ENCODE data around the gene BLID. TPM values are rescaled to one million over a fixed set of nuclear protein-coding genes. Genes with fewer than 3 reads are reported as not detected.

The BLID gene
- total RNA-seq, 4 donors from 2014 or later = 1.2 to 13.5 (median 5.4) TPM; not detected in 1

DNA sequence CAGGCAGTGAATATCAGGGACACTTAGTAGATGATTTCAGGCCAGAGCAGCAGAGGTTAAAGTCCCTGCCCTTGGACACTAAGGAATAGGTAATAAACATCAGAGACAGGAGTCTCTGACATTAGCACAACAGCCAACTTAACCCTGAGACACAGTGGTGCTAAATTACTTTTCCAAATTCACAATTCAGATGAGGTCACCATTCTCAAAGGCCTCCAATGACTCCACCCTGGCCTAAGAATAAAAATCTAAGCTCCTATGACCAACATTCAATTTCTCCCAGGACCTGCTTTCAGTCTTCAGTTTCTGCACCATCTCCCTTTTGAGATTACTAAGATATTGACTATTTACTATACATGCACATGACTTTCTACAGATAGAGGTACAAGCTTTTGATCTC is 42.0 kb downstream of the BLID start:
- Histone ChIP-seq H3K4me1 (peaks cover 7 to 41% (median 9%) of the 10 kb centered on the region in 3 donors), H3K4me3 (no peak overlapping the region), H3K27me3 (no peaks in the 10 kb centered on the region), H3K36me3 (no peaks in the 10 kb centered on the region), H3K27ac (no peak overlapping the region), H3K9me3 (no peaks in the 10 kb centered on the region)
- no peak for TF ChIP-seq POLR2AphosphoS5 (IDR thresholded peaks at IDR 0.05)
- TF ChIP-seq POLR2A (IDR thresholded peaks at IDR 0.05) = no peak
- TF ChIP-seq EP300 (IDR thresholded peaks at IDR 0.05) = no peak
- no peak for TF ChIP-seq CTCF (IDR thresholded peaks at IDR 0.05)
- no peak for ATAC-seq

- peak overlapping the region in 3 of 4 donors; percentile 54 to 66 (median 55) for H3K27ac ChIP-seq
- H3K4me1 ChIP-seq = peaks cover 7 to 59% (median 15%) of the 10 kb centered on the region in 3 donors
- peak; percentile 14 for ATAC-seq
- no peak overlapping the region for H3K4me3 ChIP-seq
- H3K36me3 ChIP-seq = no peaks in the 10 kb centered on the region
- TF ChIP-seq EP300 (IDR thresholded peaks at IDR 0.05) (no peak), CTCF (IDR thresholded peaks at IDR 0.05) (no peak), POLR2A (IDR thresholded peaks at IDR 0.05) (no peak), POLR2AphosphoS5 (IDR thresholded peaks at IDR 0.05) (no peak)
- H3K9me3 ChIP-seq = no peaks in the 10 kb centered on the region
- WGBS, 2 donors (ENCODE audit: low coverage in 1 of 2) = 58 to 62% methylated on average over 6 of the region's 10 CpGs
- no peaks in the 10 kb centered on the region for H3K27me3 ChIP-seq
Observed at GRCh38 chr11:122071709-122072202, 44.3 kb downstream of the BLID start.

DNA sequence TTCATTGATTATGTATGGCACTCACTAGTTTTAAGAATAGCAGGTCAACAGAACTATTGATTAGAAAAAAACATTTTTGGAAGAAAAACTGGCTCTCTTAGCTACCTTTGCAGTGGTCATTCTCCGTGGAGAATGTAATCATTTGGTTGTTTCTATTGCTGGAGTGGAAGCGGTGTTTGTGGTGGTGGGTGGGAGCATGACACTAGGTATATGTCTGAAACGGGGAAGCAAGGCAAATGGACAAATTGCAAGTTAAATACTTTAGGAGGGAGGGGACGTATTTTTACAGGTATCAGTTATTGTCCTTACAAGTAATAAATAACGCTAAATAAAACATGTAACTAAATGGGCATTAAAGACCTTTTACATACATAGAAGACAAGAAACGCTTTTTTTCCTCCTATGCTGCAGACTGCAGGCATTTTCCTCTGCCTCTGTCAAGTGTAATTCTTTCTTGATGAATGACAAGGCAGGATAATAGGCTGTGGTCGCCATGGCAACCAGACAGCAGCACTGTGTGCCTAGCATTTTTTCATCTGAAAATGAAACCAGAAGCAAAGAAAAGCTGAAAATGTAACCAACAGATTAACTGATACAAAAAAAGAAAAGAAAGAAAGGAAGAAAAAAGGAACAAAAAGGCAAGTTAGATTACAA is 46.2 kb downstream of the BLID start:
- H3K36me3 ChIP-seq = peaks cover 0 to 9% of the 10 kb centered on the region in 2 donors
- 27 to 28% methylated on average over 7 of the region's 7 CpGs for WGBS, 2 donors (ENCODE audit: low coverage in 1 of 2)

GRCh38 chr11:122068837-122069236 is 47.2 kb downstream of the BLID start:
- WGBS, 2 donors (ENCODE audit: low coverage in 1 of 2) = 64 to 69% methylated on average over 3 of the region's 3 CpGs
- no peak for ATAC-seq

More for the DNA sequence above, 46.2 kb downstream of the BLID start:
- Histone ChIP-seq H3K27ac (peak overlapping the region in 2 of 4 donors; percentile 55 to 66), H3K9me3 (no peaks in the 10 kb centered on the region), H3K4me1 (peaks cover 7 to 59% (median 15%) of the 10 kb centered on the region in 3 donors), H3K4me3 (peak overlapping the region in 1 of 2 donors; percentile 12), H3K27me3 (no peaks in the 10 kb centered on the region)
- ATAC-seq = peak; percentile 80
- TF ChIP-seq CTCF (IDR thresholded peaks at IDR 0.05) = no peak
- peak; percentile 21 for TF ChIP-seq POLR2AphosphoS5 (IDR thresholded peaks at IDR 0.05)

More at GRCh38 chr11:122068837-122069236, 47.2 kb downstream of the BLID start:
- H3K9me3 ChIP-seq = no peaks in the 10 kb centered on the region
- H3K36me3 ChIP-seq = peaks cover 0 to 9% of the 10 kb centered on the region in 2 donors
- no peaks in the 10 kb centered on the region for H3K27me3 ChIP-seq
- peaks cover 7 to 52% (median 15%) of the 10 kb centered on the region in 3 donors for H3K4me1 ChIP-seq
- TF ChIP-seq POLR2A (IDR thresholded peaks at IDR 0.05) (no peak), CTCF (IDR thresholded peaks at IDR 0.05) (no peak), EP300 (IDR thresholded peaks at IDR 0.05) (no peak), POLR2AphosphoS5 (IDR thresholded peaks at IDR 0.05) (no peak)
- H3K27ac ChIP-seq = peak overlapping the region in 2 of 4 donors; percentile 32 to 53
- peak overlapping the region in 1 of 2 donors; percentile 17 for H3K4me3 ChIP-seq
